HuH-7 (cell line): ENCODE results near the gene PURB.
A peak's percentile ranks its signal among the peaks of the same experiment; 100 is the strongest.
"Not testable (repeated sequence)": the region's sequence is repeated elsewhere in the genome, so short reads cannot be mapped to it uniquely, and the experiment has no call there.

Experiments used
- DNase-seq: peaks from one replicate; pipeline ENCODE4 v3.0.0; 2011; ENCODE audit warnings: low spot score

PURB gene

DNA sequence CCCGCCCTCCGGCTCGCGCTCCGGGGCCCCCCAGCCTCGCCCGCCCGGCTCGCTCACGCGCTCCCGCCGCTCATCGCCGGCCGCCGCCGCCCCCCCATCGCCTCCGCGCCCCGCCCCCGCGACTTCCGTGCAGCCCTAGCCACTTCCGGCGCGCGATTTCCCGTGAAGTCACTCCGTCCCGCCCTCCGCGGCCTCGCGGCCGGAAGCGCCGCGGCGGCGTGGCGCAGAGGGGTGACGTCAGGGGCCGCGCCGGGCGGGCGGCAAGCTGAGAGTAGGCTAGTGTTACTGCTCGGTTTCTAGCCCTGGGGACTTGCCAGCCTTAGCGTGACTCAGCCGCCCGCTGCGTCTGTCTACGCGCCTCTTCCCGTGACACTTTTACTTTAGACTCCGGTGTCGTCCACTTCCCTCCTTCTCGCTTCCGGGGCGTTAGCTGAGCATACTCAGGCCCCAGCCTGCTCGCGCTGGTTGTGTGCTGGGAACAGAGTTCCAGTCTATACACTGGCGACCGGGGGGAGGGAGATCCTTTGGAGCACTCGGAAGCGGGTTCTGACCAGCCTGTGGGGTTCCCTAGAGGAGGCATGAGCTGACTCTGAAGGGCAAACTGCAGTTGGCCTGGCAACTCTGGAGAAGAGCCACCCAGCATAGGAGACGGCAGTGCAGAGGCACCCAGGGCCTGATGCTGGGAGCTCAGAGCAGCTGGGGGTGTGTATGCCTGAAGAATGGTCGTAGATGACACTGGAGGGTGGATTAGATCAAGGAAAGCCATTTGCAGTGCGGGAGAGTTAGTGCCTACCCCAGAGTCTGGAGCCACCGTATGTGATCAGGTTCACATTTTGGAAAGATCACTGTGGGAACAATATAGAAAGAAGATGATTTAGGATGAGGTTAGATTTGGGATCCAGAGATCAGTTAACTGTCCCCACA is at the start of gene PURB:
Gene PURB, minus strand, starts transcription at position 137 of the 924 bp plus-strand sequence. CDS start 182 bp downstream, outside the sequence.
- peak; percentile 83 for DNase-seq

GRCh38 chr7:44935016-44935415 is 49.7 kb upstream of the PURB start:
- DNase-seq, result no peak

- DNase-seq, result not testable (repeated sequence)
Observed at GRCh38 chr7:44934510-44934909, 49.2 kb upstream of the PURB start.

- no peak for DNase-seq
Observed at GRCh38 chr7:44930921-44931320, 45.6 kb upstream of the PURB start.

DNA sequence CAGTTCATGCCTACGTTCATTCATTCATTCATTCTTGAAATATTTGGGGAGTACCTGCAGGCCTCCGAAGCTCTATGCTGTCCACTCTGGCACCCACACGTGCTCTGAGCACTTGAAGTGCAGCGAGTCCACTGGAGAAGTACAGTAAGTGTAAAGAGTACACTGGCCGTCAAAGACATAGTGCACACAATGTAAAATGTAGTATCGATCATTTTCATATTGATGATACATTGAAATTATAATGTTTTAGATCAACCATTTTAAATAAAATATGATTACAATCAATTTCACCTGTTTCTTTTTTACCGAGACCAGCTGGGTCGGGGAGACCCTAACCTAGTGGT is 37.0 kb upstream of the PURB start:
- DNase-seq, result no peak

- DNase-seq, result peak; percentile 81
Observed at GRCh38 chr7:44921607-44922350, 36.4 kb upstream of the PURB start.

GRCh38 chr7:44920119-44920518 is 34.8 kb upstream of the PURB start:
- DNase-seq, result no peak

DNA sequence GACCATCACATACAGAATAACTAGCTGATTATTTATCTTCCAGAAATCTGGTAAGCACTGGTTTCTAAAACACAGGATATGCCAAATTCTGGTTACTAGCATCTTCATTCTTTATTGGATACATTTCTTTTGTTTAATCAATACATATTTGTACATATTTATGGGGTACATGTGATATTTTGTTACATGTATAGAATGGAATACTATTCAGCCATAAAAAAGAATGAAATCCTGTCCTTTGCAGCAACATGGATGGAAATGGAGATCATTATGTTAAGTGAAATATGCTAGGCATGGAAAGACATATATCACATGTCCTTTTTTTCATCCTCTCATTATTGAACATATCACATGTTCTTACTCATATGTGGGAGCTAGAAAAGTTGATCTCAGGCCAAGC is 32.7 kb upstream of the PURB start:
- DNase-seq, result no peak

- no peak for DNase-seq
Observed at GRCh38 chr7:44917465-44917864, 32.1 kb upstream of the PURB start.

DNA sequence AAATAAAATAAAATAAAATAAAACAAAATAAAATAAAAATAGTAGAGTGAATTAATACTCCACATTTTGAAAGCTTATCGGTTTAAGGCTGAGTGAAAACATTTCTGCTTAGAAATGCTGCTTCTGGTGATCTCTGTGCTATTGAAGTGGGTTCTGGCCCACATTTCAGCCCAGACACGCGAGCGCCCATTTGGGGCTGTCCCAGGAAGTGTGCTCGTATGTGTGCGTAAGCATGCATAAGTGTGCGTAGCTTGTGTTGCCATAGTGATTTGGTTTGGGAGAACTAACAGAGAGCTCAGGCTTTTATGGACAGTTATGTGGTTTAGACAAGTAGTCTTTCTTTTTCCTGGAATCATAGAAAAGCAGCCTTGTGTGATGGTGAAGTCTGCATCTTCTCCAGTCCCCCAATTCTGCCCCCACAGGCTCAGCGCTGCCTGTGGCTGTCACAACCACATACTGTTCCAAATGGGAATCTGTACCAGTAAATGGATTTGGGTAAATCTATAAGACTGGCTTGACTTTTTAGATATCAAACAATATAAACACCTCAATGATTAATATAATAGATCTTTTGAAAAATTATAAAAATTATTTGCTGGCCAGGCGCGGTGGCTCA is 29.8 kb upstream of the PURB start:
- DNase-seq, result no peak

- DNase-seq, result no peak
Observed at GRCh38 chr7:44912775-44913347, 27.5 kb upstream of the PURB start.

DNA sequence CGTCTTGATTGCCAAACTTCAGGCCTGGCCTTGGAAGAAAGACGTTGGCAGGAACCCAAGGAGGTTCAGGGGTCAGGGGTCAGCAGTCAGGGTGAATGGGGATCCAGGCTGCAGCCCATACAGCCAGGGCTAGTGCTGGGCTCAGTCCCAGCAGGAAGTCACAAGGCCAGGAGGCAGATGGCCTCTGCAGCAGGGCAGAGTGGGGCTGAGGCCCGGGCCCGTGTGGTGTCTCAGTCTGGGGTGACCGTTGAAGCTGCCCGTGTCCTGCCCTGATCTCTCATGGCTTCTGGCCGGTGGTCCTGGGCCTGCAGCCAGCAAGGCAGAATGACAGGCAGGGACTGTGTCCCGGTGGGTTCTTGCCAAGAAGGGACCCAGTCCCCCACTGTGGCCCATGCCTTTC is 26.6 kb upstream of the PURB start:
- DNase-seq, result no peak

DNA sequence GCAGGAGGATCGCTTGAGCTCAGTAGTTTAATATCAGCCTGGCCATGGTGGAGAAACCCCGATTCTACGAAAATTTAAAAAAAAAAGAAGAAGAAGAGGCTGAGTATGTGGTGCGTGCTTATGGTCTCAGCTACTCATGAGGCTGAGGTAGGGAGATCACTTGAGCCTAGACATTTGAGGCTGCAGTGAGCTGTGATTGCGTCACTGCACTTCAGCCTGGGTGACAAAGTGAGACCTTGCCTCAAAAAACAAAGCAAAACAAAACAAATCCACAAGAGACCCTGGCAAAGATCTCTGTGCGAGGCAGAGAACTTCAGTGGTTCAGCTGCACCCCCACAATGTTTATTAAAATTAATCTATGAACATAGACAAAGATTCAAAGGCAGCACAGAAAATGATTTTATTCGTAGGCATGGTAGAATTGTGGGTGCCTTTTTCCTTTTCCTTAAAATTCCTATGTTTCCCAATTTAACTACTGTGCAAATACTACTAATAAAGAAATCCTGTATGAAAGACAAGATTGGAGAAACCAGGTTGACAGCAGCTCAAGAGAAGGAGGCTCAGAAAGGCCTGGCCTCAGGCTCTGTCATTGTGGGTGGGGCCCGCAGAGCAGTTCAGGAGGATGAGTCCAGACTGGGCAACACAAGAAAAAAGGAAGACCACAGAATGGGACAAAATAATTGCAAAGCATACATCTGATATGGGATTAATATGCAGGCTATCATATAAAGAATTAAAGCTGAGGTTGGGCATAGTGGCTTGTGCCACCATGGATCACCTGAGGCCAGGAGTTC is 24.5 kb upstream of the PURB start:
- no peak for DNase-seq

DNA sequence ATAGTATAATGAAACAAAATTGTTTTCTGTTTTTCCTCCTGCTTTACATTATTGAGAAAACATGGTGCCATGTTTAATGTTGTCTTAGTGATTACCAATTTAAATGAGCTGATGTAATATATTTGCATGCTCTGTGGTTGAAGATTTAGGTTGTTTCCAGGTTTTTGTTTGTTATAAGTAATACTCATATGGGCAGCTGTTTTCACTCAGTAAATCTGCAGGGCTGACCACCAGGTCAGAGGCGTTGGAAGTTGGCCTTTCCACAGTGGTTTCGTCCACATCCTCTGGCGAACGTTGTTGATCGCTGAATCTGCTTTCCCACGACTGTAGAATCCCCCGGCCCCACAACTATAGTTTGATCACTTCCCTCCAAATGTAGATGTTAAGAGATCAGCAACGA is 21.6 kb upstream of the PURB start:
- DNase-seq, result no peak

DNA sequence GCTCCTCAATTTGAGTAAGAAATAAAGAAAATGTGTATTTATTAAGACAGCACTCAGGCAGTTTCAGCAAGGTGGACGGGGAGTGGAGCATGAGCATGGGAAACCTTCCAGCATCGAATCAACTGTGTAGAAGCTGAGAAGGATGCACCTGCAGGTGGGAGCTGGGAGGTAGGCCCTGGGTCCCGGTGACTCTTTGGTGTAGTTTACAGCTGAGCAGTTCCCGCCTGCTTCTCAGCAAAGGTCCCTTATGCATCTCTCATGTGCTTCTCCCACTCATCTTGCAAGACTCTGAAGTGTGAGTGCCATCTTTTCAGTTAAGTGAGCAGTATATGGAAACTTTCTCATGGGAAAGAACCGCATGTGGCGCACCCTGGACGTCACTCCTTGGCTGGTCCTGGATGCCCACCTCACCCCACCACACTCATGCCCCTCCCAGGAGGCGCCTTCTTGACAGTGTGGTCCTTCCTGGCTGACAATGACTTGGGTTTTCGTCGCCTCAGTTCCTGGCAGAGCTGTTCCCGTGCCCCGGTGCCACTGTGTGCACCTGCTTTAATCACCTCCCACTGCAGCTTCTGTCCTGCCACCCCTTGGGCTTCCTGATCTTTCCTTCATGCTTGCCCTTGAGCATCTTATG is 19.8 kb upstream of the PURB start:
- DNase-seq, result no peak

- no peak for DNase-seq
Observed at GRCh38 chr7:44899443-44899842, 14.1 kb upstream of the PURB start.

GRCh38 chr7:44898039-44898438 is 12.7 kb upstream of the PURB start:
- no peak for DNase-seq

GRCh38 chr7:44897309-44897708 is 12.0 kb upstream of the PURB start:
- DNase-seq, result no peak

DNA sequence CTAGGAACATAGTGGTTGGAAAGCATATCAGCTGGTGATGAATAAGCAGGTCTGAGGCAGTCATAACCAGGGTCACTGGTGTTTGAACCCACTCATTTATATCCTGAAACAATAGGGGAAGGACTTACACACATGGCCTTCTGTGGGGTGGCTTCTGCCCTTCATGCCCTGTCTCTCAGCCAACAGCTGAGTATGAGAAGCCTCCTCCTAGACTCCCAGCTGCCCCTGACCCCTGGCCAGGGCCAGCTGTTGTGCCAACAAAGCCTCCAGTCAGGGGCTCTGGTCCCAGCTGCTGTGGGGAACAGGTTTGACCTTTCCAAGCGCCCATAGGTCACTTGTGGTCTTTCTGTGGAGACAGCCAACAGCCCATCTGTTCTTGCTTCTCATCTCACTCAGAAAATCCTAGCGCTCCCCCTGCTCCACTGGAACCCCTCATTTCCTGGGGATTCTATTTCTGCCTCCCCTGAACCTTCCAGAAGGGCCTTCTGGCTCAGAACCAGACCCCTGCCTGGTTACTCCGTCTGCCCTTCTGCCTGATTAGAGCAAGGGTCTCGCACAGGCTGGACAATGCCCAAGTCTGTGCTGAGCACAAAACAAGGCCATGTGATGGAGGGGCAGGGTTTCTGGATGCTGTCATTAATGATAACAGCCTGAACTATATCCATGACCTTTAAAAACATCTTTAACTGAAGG is 9.7 kb upstream of the PURB start:
- no peak for DNase-seq

DNA sequence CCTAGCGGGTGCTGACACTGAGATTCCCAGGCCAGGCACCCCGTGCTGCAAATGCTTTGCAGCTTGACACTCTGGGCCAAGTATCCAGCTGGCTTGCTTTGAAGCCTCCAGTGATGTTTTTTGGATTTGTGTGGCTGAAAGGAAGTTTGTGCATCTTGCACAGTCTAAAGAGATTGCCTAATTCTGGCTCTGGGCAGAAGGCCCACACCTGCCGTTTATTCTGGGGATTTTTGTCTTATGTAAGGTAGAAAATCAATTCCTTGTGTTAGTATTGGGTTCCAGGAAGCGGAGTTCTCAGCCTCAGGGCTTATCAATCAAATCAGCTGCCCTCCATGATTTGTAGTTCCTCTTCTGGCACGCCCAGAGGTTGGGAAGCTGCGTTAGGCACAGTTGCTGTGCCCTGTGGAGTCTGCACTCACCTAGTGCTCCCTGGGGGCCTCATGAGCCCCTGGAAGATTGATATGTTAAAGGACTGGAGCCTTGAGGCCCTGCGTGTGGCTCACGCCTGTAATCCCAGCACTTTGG is 8.4 kb upstream of the PURB start:
- DNase-seq, result no peak
